ENCODE data around the gene NTN1. TPM values are rescaled to one million over a fixed set of nuclear protein-coding genes. Genes with fewer than 3 reads are reported as not detected.
"Not testable (repeated sequence)": the region's sequence is repeated elsewhere in the genome, so short reads cannot be mapped to it uniquely, and the experiment has no call there.

Gene NTN1
- total RNA-seq, 2 donors from 2014 or later, result 68.8 to 79.0 TPM

- Histone ChIP-seq H3K9me3 (no peaks in the 10 kb centered on the region), H3K27ac (no peak overlapping the region), H3K4me3 (no peak overlapping the region), H3K36me3 (no peaks in the 10 kb centered on the region), H3K27me3 (replicated peaks; ENCODE audit: insufficient read depth) (no peaks in the 10 kb centered on the region), H3K4me1 (ENCODE audit: control insufficient read depth in 1 of 2, low read depth in 2 of 2) (peaks cover 8 to 46% of the 10 kb centered on the region in 2 donors)
- ATAC-seq (ENCODE audit: insufficient number of reproducible peaks, low FRiP score, low read depth), result no peak
- no peak for TF ChIP-seq CTCF (IDR thresholded peaks at IDR 0.05)
- no peak for DNase-seq (ENCODE audit: low spot score)
Measured at GRCh38 chr17:9101356-9101755, 80.0 kb downstream of the NTN1 start.

- peak overlapping the region in 1 of 2 donors; percentile 8 for H3K27ac ChIP-seq
Measured at GRCh38 chr17:9103193-9103592, 81.9 kb downstream of the NTN1 start.

GRCh38 chr17:9104370-9105041, 83.2 kb downstream of the NTN1 start:
- Histone ChIP-seq H3K27me3 (replicated peaks; ENCODE audit: insufficient read depth) (no peaks in the 10 kb centered on the region), H3K27ac (peak overlapping the region; percentile 68 to 82), H3K4me3 (peak overlapping the region; percentile 8), H3K9me3 (no peaks in the 10 kb centered on the region), H3K4me1 (ENCODE audit: control insufficient read depth in 1 of 2, low read depth in 2 of 2) (peaks cover 8 to 57% of the 10 kb centered on the region in 2 donors), H3K36me3 (no peaks in the 10 kb centered on the region)
- peak; percentile 59 for TF ChIP-seq CTCF (IDR thresholded peaks at IDR 0.05)
- DNase-seq (ENCODE audit: low spot score) (peak; percentile 58), ATAC-seq (ENCODE audit: insufficient number of reproducible peaks, low FRiP score, low read depth) (peak; percentile 87)

More at GRCh38 chr17:9103193-9103592, 81.9 kb downstream of the NTN1 start:
- not testable (repeated sequence) for H3K4me3 ChIP-seq; H3K27me3 ChIP-seq (replicated peaks; ENCODE audit: insufficient read depth); ATAC-seq (ENCODE audit: insufficient number of reproducible peaks, low FRiP score, low read depth); H3K9me3 ChIP-seq; DNase-seq (ENCODE audit: low spot score); H3K36me3 ChIP-seq
- peaks cover 8 to 53% of the 10 kb centered on the region in 2 donors for H3K4me1 ChIP-seq (ENCODE audit: control insufficient read depth in 1 of 2, low read depth in 2 of 2)

GRCh38 chr17:9105068-9105868, 84.0 kb downstream of the NTN1 start:
- H3K27ac ChIP-seq, result peak overlapping the region; percentile 68 to 82
- H3K27me3 ChIP-seq (replicated peaks; ENCODE audit: insufficient read depth), result no peaks in the 10 kb centered on the region
- no peak for DNase-seq (ENCODE audit: low spot score)
- peak overlapping the region; percentile 8 for H3K4me3 ChIP-seq
- TF ChIP-seq CTCF (IDR thresholded peaks at IDR 0.05), result no peak
- H3K36me3 ChIP-seq, result no peaks in the 10 kb centered on the region
- no peaks in the 10 kb centered on the region for H3K9me3 ChIP-seq
- peaks cover 8 to 55% of the 10 kb centered on the region in 2 donors for H3K4me1 ChIP-seq (ENCODE audit: control insufficient read depth in 1 of 2, low read depth in 2 of 2)
- ATAC-seq (ENCODE audit: insufficient number of reproducible peaks, low FRiP score, low read depth), result no peak

- H3K9me3 ChIP-seq; ATAC-seq (ENCODE audit: insufficient number of reproducible peaks, low FRiP score, low read depth); H3K27me3 ChIP-seq (replicated peaks; ENCODE audit: insufficient read depth); DNase-seq (ENCODE audit: low spot score); H3K4me3 ChIP-seq; H3K36me3 ChIP-seq: not testable (repeated sequence)
- H3K4me1 ChIP-seq (ENCODE audit: control insufficient read depth in 1 of 2, low read depth in 2 of 2), result peaks cover 5 to 45% of the 10 kb centered on the region in 2 donors
- peak overlapping the region in 1 of 2 donors; percentile 82 for H3K27ac ChIP-seq
Measured at GRCh38 chr17:9106278-9106677, 85.0 kb downstream of the NTN1 start.

GRCh38 chr17:9107527-9107926, 86.2 kb downstream of the NTN1 start:
- H3K4me3 ChIP-seq, result no peak overlapping the region
- no peaks in the 10 kb centered on the region for H3K36me3 ChIP-seq
- H3K4me1 ChIP-seq (ENCODE audit: control insufficient read depth in 1 of 2, low read depth in 2 of 2), result peaks cover 5 to 37% of the 10 kb centered on the region in 2 donors
- H3K27ac ChIP-seq, result no peak overlapping the region
- H3K9me3 ChIP-seq, result no peaks in the 10 kb centered on the region
- ATAC-seq (ENCODE audit: insufficient number of reproducible peaks, low FRiP score, low read depth), result no peak
- DNase-seq (ENCODE audit: low spot score), result no peak
- no peaks in the 10 kb centered on the region for H3K27me3 ChIP-seq (replicated peaks; ENCODE audit: insufficient read depth)
- TF ChIP-seq CTCF (IDR thresholded peaks at IDR 0.05), result no peak
